CD4-positive, alpha-beta T cell treated with Interferon alpha-2 for 1 hour (primary cell): ENCODE measurements around the gene AKT3.
"Not testable (repeated sequence)": the region's sequence is repeated elsewhere in the genome, so short reads cannot be mapped to it uniquely, and the experiment has no call there.

Experiments
- DNase-seq, 2 donors: peaks; one replicate each; pipeline ENCODE4 v3.0.0-alpha.2; 2020 to 2022

AKT3 gene

DNA sequence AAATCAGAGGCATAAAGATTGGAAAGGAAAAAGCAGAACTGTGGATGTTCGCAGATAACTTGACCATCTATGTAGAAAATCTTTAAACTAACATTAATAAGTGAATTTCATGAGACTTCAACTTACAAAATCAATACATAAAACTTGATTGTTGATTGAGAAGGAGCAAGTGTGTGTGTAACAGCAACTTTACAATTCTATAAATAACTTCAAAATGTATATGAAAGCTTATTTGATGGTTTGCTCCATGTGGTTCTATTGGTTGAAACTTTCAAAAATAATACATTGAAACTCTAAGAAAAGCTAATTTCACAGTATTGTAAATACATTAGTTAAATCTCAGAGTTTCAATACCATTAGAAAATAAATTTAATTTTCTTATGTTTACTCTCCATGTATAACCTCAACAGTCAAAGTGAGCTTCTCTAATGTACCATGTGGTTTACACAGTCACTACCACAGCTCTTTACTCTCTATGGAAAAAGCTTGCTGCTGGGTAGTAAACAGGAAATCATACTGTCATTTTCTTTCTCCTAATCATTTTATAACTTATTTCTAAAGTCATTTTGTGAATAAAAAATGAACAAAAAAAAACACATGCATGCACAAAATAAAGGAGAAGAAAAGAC lies 12.0 kb downstream of the AKT3 start:
- peak in 1 of 2 donors; percentile 53 for DNase-seq

DNA sequence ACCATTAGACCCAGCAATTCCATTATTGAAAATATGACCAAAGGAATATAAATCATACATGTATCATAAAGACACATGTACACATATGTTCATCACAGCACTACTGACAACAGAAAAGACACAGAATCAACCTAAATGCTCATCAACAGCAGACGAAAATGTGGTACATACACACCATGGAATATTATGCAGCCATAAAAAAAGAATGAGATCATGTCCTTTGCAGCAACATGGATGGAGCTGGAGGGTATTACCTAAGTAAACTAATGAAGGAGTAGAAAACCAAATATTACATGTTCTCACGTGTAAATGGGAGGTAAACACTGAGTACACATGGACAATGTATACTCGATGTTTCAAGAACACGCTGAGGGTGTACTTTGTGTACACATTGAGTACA lies 15.9 kb downstream of the AKT3 start:
- no peak for DNase-seq

DNA sequence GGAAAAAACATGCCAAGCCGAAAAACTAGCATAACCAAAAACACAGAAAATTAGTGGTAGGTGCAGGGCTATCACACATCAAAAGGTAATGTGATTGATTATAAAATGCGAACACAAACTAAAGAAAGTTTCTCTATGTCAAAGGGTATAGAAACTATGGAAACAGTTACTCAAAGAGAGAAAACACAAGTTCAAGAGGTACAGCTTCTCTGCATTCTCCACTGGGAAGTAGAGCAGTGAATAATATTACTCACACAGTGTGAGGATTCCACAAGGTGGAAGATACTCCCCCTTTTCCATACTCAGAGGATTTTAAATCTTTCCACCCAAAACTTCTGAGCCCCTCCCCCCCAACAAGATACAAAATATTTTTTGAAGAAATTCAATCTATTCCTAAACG lies 18.6 kb downstream of the AKT3 start:
- DNase-seq, result no peak

DNA sequence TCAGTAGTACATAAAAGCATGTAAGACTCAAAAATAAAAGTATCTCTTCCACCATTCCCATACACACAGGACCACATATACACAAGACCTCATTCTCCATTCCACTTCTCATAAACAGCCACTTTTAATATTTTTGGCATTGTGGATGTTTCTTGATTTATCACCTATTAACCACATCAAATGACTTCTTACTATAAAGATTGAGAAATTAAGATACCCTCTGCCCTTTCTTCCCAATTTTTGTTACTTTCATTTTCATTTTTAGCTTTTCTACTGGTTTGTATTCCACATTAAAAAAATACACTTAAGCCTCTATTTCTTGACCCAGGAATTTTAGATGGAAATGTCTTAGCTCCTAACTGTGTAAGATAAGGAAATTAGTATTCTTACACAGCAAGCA lies 22.8 kb downstream of the AKT3 start:
- DNase-seq, result no peak

DNA sequence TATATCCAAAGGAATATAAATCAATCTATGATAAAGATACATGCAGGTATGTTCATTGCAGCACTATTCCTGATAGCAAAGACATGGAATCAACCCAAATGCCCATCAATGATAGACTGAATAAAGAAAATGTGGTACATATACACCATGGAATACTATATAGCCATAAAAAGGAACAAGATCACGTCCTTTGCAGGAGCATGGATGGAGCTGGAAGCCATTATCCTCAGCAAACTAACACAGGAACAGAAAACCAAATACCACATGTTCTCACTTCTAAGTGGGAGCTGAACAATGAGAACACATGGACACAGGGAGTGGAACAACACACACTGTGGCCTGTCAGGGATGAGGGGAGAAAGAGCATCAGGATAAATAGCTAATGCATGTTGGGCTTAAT lies 25.1 kb downstream of the AKT3 start:
- DNase-seq, result not testable (repeated sequence)

DNA sequence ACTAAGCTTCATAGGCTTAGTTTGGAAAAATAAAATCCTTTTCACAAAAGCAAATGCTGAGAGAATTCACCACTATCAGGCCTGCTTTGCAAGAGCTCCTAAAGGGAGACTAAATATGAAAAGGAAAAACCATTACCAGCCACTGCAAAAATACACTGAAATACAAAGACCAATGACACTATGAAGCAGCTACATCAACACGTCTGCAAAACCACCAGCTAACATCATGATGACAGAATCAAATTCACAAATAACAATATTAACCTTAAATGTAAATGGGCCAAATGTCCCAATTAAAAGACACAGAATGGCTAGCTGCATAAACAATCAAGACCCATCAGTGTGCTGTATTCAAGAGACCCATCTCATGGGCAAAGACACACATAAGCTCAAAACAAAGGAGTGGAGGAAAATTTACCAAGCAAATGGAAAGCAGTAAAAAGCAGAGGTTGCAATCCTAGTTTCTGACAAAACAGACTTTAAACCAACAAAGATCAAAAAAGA lies 28.8 kb downstream of the AKT3 start:
- no peak for DNase-seq

DNA sequence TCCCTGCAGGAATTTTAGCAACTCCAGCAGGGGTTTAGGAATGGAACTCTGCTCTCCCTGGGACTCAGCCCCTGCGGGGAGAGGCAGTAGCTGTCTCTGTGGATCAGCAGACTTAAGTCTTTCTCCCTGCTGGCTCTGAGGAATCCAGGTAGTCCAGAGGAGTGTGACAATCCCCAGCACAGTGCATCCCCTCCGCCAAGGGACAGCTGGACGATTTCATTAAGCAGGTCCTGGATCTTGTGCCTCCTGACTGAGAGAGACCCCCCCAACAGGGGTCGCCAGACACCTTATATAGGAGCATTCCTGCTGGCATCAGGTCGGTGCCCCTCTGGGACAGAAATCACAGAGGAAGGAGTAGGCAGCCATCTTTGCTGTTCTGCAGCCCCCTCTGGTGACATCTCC lies 30.6 kb downstream of the AKT3 start:
- no peak for DNase-seq

DNA sequence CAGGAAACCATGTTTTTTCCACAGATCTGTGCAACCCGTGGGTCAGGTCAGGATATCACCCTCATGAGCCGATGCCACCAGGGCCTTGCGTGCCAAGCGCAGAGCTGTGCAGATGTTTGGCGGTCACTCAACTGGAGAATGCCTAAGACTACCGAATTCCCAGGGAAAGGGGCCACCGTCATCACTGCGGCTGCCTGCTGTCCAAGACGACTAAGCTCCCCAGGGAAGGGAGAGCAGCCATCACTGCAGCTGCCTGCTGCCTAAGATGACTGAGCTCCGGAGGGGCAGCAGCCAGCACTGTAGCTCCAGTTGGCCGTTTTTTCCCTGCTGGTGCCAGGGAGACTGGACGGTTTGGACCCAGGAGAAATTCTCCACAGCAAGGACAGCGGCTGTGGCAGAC lies 31.1 kb downstream of the AKT3 start:
- no peak for DNase-seq

DNA sequence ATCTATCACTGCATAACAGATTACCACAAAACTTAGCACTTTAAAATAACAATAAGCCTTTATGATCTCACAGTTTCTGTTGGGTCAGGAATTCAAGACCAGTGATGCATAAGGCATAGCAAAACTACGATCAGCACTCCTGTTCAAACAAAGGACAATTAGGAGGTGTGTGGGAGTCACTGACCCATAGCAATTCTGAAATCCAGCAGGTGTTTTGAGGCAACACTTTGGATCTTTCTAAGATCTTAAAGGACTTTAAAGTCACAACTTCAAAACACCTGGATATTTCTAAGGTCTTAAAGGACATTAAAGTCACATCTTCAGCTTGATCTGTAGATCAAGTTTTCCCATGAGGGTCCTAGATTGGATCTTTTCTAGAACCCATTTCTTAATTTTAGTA lies 35.3 kb downstream of the AKT3 start:
- DNase-seq, result no peak

DNA sequence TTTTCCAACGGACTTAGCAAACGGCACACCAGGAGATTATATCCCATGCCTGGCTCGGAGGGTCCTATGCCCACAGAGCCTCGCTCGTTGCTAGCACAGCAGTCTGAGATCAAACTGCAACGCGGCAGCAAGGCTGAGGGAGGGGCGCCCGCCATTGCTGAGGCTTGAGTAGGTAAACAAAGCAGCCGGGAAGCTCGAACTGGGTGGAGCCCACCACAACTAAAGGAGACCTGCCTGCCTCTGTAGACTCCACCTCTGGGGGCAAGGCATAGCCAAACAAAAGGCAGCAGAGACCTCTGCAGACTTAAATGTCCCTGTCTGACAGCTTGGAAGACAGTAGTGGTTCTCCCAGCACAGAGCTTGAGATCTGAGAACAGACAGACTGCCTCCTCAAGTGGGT lies 42.7 kb downstream of the AKT3 start:
- DNase-seq, result peak in 1 of 2 donors; percentile 15

DNA sequence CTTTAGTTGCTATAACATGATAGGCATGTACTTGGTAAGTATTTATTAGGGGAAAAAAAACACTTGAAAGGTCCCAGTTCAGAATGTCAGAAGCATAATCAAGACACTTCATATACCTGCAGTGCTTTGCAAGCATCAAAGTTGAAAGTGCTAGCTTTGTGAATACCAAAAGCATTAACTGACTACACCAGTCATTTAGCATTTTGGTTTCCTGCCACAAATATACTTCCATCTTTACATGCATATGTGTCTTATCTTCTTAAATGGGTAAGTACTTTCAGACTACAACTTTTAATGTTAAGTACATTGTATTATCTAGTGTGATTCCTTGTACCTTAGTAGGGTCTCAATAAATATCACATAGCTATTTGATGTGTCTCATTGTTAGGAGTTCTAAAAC lies 43.7 kb downstream of the AKT3 start:
- no peak for DNase-seq

DNA sequence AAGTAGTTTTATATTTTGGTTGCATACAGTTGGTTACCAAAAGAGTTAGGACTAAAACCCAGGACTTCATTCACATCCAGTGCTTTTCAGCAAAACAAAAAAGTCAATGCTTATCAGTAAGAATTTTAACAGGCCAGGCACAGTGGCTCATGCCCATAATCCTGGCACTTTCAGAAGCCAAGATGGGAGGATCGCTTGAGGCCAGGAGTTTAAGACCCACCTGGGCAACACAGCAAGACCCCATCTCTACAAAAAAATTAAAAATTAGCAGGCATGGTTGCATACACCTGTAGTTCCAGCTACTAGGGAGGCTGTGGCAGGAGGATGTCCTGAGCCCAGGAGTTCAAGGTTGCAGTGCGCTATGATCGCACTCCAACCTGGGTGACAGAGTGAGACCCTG lies 47.3 kb downstream of the AKT3 start:
- no peak for DNase-seq

DNA sequence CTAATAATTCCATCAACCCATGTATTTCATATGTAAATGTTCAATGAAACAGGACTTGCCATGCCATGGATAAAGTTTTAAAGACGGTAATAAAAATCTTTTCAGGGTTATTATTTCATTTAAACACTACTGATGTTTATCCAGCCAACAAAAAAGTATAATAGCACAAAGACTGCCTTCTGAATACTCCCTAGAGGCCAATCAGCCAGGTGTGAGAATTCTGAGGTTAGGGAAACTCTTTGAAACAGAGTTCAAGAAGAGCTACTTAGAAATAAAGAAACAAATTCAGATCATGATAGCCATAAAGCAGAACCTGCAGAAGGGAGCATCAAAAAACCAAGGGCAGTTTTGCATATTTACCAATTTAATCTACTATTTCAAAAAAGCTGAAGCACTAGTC lies 48.7 kb downstream of the AKT3 start:
- no peak for DNase-seq

DNA sequence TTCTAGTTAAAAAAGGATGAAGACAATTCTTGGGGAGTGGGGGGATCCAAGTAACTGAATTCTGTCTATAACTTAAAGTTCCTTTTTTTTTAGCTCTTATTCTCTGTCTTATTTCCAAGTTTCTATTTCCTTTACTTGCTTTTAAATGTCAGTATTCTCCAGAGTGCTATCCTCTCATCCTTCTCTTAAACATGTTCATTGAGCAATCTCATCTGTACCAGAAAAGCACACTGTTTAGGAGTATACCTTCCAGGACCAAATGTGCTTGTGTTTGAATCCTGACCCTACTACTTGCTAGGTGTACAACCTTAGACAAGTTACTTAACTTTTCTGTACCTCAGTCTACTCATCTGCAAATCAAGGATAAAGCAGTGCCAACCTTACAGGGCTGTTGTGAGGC lies 50.1 kb downstream of the AKT3 start:
- DNase-seq, result no peak

DNA sequence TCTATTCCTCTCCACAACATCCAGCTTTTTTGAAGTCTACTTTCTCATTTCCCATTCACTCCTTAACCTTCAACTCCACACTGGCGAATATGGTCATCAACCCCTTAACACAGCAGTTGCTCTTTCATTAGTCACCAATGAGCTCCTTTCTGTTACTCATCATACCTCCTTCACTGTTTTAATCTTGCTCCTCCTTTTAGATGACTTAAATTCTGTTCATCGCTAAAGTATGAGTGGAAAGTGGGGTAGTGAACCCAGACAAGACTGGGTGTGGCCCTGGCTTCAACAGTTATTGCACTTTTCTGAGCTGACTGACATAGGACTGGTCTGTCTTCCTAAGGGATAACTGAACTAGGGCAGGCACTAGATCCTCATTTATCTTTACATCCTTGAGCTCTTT lies 51.3 kb downstream of the AKT3 start:
- no peak for DNase-seq

DNA sequence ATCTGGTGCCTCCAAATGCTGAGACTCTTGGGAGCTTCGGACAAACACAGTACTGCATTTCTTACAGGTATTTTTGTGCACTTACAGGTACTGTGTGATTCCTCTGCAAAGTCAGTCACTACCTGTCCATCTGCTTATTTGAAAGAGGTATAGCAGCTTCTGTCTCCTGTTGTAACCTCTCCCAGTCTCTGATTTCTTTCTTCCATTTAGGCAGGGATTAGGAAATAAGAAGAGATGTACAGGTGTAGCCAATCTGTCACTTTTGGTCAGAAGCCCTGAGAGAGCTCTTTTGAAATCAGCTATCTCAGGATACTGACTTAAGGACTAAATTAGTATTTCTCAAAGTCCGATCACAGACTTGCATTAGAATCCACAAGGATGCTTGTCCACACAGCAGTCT lies 54.0 kb downstream of the AKT3 start:
- DNase-seq, result no peak

DNA sequence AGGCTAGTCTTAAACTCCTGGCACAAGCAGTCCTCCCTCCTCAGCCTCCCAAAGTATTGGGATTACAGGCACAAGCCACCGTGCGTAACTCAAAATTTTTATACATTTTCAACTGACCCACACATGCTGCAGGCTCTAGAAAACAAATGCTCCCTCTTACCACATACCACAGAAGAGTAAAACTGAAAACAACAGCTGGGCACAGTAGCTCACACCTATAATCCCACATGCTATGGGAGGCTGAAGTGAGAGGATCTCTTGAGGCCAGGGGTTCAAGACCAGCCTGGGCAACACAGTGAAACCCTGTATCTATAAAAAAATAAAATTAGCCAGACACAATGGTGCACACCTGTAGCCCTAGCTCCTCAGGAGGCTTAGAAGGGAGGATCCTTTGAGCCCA lies 56.7 kb downstream of the AKT3 start:
- no peak for DNase-seq

DNA sequence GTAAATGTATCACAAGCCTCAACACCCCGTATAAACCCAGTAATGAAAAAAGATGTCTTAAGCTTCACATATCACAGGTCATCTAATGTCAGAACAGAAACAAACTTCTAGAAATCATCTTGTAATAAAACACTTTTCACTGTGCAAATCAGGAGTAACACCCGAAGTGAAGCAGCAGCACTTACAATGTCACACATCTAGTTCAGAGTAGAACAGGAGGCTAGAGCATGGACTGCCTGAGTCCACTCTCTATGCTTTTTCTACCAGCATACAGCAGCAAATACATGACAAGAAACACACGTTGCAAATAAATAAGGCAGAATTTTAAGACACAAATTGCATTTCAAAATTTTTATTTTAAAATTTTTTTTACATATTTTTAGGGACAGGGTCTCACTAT lies 57.2 kb downstream of the AKT3 start:
- DNase-seq, result no peak

DNA sequence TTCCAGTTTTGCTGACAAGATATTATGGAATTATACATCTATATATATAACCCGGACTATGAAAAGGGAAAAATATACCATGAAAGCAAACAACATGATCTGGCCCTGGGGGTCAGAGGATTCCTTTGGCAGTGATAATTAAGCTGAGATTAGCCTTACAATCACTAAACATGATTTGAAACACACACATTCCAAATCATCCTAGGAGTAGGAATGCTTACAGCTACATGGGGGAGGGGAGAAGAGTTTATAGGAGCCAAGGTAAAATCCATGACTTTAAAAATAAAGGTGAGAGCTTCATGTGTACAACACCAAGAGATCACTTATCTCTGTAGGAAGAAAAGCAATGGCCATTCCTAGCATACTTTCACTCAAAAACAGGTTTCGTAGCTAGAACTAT lies 57.6 kb downstream of the AKT3 start:
- DNase-seq, result no peak

DNA sequence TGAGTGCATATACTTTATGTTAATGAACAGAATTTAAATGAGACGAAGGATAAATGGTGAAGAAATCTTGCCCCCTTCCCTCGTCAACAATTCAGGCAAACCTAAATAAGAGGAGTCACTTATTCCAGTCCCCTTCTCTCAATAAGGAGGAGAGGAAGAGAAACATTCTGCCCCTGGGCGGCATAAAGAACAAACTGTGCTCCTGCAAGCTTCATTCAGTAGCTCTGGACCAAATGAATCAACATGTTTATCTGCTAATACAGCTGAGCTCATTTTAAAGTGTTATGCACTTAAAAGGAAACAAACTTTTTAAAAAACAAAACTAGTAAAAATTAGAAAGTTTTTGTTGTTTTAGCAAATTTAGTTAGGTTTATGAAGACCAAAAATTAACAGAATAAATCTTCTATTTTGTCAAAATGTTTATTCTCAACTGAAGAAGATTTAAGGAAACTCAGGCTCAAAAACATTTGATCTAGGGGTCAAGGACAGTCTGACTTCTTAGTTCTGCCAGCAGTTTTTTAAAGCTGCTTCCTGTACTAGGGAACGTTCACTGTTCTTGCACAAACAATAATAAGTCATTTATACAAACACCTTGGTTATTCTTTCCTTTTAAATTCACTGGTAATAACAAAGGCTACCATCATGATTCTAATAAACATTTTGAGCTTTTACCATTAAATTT lies 58.3 kb downstream of the AKT3 start:
- no peak for DNase-seq

DNA sequence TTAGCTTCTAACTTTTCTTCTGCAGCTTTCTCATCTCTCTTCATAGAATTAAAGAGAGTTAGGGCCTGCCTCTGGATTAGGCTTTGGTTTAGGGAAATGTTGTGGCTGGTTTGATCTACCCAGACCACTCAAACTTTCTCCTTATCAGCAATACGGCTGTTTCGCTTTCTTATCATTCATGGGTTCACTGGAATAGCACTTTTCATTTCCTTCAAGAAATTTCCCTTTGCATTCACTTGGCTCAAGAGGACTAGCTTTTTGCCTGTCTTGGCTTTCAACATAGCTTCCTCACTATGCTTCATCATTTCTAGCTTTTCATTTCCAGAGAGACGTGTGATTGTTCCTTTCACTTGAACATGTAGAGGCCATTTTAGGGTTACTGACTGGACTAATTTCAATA lies 59.6 kb downstream of the AKT3 start:
- DNase-seq, result no peak

DNA sequence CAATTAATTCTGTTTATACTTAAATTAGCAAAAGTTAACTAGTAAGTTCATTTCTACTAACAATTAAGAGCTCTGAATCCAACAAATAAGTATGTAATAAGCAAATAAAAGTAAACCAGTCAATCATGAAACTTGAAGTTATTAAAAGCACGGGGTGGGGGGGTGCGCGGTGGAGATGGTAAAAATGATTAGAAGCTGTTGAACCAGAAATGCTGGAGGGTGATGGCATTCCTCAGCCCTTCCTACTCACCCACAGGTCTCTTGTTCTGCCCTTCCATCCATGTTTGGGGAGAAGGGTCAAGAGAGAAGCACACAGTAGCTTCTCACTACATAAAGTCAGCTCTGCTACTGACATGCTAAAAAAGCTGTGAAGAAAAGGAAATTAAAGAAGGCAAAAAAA lies 63.5 kb downstream of the AKT3 start:
- no peak for DNase-seq

DNA sequence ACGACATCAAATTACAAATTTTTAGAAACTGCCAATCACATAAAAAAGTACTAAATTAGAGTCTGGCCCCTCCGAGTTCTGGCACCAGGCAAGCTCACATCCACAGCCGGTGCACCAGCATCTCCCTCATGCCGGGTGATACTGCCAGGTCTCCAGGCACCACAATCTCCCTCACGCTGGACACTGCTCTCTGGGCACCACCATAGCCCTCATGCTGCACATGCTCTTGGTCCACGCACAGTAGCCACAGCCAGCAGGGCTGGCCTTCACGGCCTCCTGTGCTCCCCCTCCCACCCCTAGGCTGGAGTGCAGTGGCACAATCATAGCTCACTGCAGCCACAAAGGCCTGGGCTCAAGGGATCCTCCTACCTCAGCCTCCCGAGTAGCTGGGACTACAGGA lies 65.5 kb downstream of the AKT3 start:
- no peak for DNase-seq

DNA sequence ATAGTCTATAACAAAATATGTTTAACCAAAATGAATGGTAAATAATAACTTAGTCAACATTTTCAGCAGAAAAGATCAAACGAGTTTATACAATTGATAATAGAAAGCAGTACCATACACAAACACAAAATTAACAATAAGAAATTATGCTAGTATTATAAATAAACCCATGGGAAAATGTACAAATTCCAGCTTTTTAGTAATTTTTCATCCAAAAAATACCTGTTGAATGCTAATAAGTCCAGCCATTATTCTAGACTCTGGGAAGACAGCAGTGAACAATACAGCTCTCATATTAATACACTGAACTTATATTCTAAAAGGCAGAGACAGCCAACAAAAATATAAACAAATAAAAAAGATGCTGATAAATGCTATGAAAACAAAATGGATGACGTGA lies 66.3 kb downstream of the AKT3 start:
- no peak for DNase-seq
